ENCODE results near the gene TUBAL3. TPM values are rescaled to one million over a fixed set of nuclear protein-coding genes. Genes with fewer than 3 reads are reported as not detected.
A peak's percentile ranks its signal among the peaks of the same experiment; 100 is the strongest.

The TUBAL3 gene
- total and polyA plus RNA-seq, 11 donors = 0.12 to 2.8 (median 0.33) TPM

DNA sequence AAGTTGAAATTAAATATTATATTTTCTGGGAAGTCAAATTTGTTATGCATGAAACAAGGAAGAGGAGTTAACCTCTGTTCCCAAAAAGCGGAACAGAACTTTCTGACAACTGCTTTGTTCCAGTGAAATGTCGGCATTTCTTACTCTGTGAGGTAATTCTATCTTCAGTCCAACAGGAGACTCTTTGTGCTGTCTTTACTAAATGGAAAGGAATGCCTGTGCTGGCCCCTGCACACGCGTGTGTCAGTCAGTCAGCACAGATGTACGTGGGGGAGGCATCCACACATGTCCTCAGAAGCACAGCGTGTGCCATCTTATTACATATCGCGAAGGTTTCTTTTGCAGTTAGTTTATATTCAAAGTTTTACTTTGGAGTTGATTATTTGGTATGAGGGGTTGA, 45.2 kb upstream of the TUBAL3 start:
- Histone ChIP-seq H3K36me3 (peaks cover 2 to 34% (median 28%) of the 10 kb centered on the region in 9 donors), H3K27ac (peak overlapping the region in 8 of 12 donors; percentile 0 to 74 (median 52)), H3K4me3 (peak overlapping the region in 9 of 12 donors; percentile 45 to 65 (median 58)), H3K4me1 (peaks cover 0 to 39% (median 7%) of the 10 kb centered on the region in 12 donors), H3K9me3 (no peaks in the 10 kb centered on the region), H3K27me3 (no peaks in the 10 kb centered on the region)
- DNase-seq = no peak
- peak in 3 of 4 donors; percentile 32 to 63 (median 60) for ATAC-seq
- 46 to 57% (median 52%) methylated on average over 8 of the region's 8 CpGs for WGBS, 4 donors
- TF ChIP-seq, protein P1, sequence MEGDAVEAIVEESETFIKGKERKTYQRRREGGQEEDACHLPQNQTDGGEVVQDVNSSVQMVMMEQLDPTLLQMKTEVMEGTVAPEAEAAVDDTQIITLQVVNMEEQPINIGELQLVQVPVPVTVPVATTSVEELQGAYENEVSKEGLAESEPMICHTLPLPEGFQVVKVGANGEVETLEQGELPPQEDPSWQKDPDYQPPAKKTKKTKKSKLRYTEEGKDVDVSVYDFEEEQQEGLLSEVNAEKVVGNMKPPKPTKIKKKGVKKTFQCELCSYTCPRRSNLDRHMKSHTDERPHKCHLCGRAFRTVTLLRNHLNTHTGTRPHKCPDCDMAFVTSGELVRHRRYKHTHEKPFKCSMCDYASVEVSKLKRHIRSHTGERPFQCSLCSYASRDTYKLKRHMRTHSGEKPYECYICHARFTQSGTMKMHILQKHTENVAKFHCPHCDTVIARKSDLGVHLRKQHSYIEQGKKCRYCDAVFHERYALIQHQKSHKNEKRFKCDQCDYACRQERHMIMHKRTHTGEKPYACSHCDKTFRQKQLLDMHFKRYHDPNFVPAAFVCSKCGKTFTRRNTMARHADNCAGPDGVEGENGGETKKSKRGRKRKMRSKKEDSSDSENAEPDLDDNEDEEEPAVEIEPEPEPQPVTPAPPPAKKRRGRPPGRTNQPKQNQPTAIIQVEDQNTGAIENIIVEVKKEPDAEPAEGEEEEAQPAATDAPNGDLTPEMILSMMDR (IDR thresholded peaks at IDR 0.05) = no peak
- TF ChIP-seq POLR2A (IDR thresholded peaks at IDR 0.05) = no peak
- intact Hi-C loops (cut with DNase I) = loop anchor here in 4 of 10 donors (5.0 to 10.0 kb wide), 4 partner anchors 95 to 425 kb away; partner anchors contain the start of gene TASOR2 (in 1 of the 4)

GRCh38 chr10:5449227-5449626, 44.6 kb upstream of the TUBAL3 start:
- Histone ChIP-seq H3K36me3 (peaks cover 0 to 28% (median 22%) of the 10 kb centered on the region in 9 donors), H3K4me3 (peak overlapping the region in 11 of 12 donors; percentile 5 to 65 (median 55)), H3K27me3 (no peaks in the 10 kb centered on the region), H3K27ac (peak overlapping the region in 10 of 12 donors; percentile 0 to 74 (median 36)), H3K9me3 (no peaks in the 10 kb centered on the region), H3K4me1 (peaks cover 0 to 39% (median 7%) of the 10 kb centered on the region in 12 donors)
- no peak for TF ChIP-seq POLR2A (IDR thresholded peaks at IDR 0.05)
- TF ChIP-seq, protein P1 (IDR thresholded peaks at IDR 0.05) = no peak
- intact Hi-C loops (cut with DNase I) = loop anchor here in 4 of 10 donors (5.0 to 10.0 kb wide), 4 partner anchors 96 to 426 kb away; partner anchors contain the start of gene TASOR2 (in 1 of the 4)
- WGBS, 4 donors = 54 to 58% (median 56%) methylated on average over 2 of the region's 2 CpGs
- no peak for DNase-seq
- no peak for ATAC-seq

GRCh38 chr10:5448333-5449001, 43.8 kb upstream of the TUBAL3 start:
- Histone ChIP-seq H3K4me1 (peaks cover 0 to 39% (median 7%) of the 10 kb centered on the region in 12 donors), H3K4me3 (peak overlapping the region in 10 of 12 donors; percentile 25 to 65 (median 56)), H3K27ac (peak overlapping the region in 9 of 12 donors; percentile 8 to 74 (median 62)), H3K36me3 (peaks cover 0 to 20% (median 14%) of the 10 kb centered on the region in 9 donors), H3K27me3 (no peaks in the 10 kb centered on the region), H3K9me3 (no peaks in the 10 kb centered on the region)
- WGBS, 4 donors = 63 to 80% (median 67%) methylated on average over 4 of the region's 4 CpGs
- ATAC-seq (no peak), DNase-seq (no peak)
- TF ChIP-seq POLR2A (IDR thresholded peaks at IDR 0.05) = no peak
- TF ChIP-seq, protein P1 (IDR thresholded peaks at IDR 0.05) = no peak
- intact Hi-C loops (cut with DNase I) = loop anchor here in 4 of 10 donors (5.0 to 10.0 kb wide), 4 partner anchors 96 to 426 kb away; partner anchors contain the start of gene TASOR2 (in 1 of the 4)

DNA sequence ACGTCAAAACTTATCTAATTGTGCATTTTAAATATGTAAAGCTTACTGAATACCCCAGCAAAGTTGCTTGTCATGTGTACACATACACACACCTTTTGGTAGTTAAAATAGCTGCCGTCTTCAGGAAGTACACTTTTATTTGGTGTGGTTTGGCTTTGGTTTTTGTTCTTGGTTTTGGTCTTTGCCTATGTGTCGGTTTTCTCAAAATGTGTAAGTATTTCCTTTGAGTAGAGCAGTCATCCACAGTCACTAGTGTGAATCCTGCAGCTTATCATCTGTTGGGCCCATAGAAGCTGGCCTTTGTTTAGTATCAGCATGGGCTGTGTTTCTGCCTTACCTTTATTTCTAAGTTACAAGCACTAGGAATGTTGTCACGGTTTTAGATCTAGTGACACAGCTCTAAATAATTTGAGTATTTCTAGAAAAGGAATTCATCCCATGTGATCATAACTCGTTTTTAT, 43.0 kb upstream of the TUBAL3 start:
- intact Hi-C loops (cut with DNase I) = loop anchor here in 4 of 10 donors (5.0 to 10.0 kb wide), 4 partner anchors 97 to 427 kb away; partner anchors contain the start of gene TASOR2 (in 1 of the 4)
- Histone ChIP-seq H3K4me1 (peaks cover 0 to 39% (median 7%) of the 10 kb centered on the region in 12 donors), H3K27ac (peak overlapping the region in 10 of 12 donors; percentile 5 to 74 (median 60)), H3K4me3 (peak overlapping the region in 11 of 12 donors; percentile 25 to 65 (median 55)), H3K27me3 (no peaks in the 10 kb centered on the region), H3K36me3 (peaks cover 0 to 12% (median 6%) of the 10 kb centered on the region in 9 donors), H3K9me3 (no peaks in the 10 kb centered on the region)
- 41 to 57% (median 50%) methylated on average over 5 of the region's 5 CpGs for WGBS, 4 donors
- no peak for ATAC-seq
- TF ChIP-seq, protein P1 (IDR thresholded peaks at IDR 0.05) = no peak
- no peak for TF ChIP-seq POLR2A (IDR thresholded peaks at IDR 0.05)
- DNase-seq = no peak
